Measurements from ENCODE around the gene TIMM23B.
"Not testable (repeated sequence)": the region's sequence is repeated elsewhere in the genome, so short reads cannot be mapped to it uniquely, and the experiment has no call there.

DNA sequence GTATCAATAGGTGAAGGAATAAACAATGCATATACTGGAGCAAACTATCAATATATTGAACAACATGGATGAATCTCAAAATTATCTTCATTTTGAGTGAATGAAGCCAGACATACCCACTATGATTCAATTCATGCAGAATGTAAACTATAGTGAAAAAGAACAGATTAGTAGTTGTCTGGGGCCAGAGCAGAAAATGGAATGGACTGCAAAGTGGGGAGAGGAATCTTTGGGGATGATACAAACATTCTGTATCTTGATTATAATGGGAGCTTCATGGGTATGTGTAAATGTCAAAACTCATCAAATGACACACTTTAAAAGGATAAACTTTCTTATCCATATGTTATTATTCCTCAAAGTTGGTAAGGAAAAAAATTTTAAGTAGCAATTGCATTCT lies 23.9 kb upstream of the TIMM23B start:
- TF ChIP-seq, protein P1, sequence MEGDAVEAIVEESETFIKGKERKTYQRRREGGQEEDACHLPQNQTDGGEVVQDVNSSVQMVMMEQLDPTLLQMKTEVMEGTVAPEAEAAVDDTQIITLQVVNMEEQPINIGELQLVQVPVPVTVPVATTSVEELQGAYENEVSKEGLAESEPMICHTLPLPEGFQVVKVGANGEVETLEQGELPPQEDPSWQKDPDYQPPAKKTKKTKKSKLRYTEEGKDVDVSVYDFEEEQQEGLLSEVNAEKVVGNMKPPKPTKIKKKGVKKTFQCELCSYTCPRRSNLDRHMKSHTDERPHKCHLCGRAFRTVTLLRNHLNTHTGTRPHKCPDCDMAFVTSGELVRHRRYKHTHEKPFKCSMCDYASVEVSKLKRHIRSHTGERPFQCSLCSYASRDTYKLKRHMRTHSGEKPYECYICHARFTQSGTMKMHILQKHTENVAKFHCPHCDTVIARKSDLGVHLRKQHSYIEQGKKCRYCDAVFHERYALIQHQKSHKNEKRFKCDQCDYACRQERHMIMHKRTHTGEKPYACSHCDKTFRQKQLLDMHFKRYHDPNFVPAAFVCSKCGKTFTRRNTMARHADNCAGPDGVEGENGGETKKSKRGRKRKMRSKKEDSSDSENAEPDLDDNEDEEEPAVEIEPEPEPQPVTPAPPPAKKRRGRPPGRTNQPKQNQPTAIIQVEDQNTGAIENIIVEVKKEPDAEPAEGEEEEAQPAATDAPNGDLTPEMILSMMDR (IDR thresholded peaks at IDR 0.05 in 2 of 3, conservative IDR thresholded peaks at IDR 0.05 in 1 of 3; ENCODE audit: borderline replicate concordance in 1 of 3, insufficient read depth in 1 of 3, low read depth in 2 of 3, low read length in 2 of 3), result not testable (repeated sequence)
- TF ChIP-seq YY1 (IDR thresholded peaks at IDR 0.05; ENCODE audit: extremely low read depth, insufficient replicate concordance, low read depth, low read length); POLR2A (IDR thresholded peaks at IDR 0.05; ENCODE audit: borderline replicate concordance, extremely low read depth, insufficient read depth, insufficient read length): not testable (repeated sequence)
